Activated CD4-positive, alpha-beta T cell treated with anti-CD3 and anti-CD28 coated beads for 36 hours (primary cell): ENCODE data around the gene KPNA4. TPM values are rescaled to one million over a fixed set of nuclear protein-coding genes. Genes with fewer than 3 reads are reported as not detected.
A peak's percentile ranks its signal among the peaks of the same experiment; 100 is the strongest.

Experiments used
- ATAC-seq: fragments of 200-7000 bp; cut with Tn5 transposase; one replicate; pipeline ENCODE4 v1.10.0; 2021; ENCODE audit warnings: mild to moderate bottlenecking, moderate library complexity
- CTCF ChIA-PET: fragments of 350-600 bp; sonication (Branson Sonifier 250); formaldehyde crosslinking; loops from one replicate; lab custom pipeline; 2021; ENCODE audit warnings: antibody characterized with exemption; lab: Charles Lee
- POLR2A ChIA-PET: fragments of 350-600 bp; sonication (Branson Sonifier 250); formaldehyde crosslinking; loops from one replicate; lab custom pipeline; 2021; ENCODE audit warnings: antibody characterized with exemption, inconsistent platforms; lab: Charles Lee
- DNase-seq: peaks from one replicate; pipeline ENCODE4 v3.0.0-alpha.2; 2020
- H3K27ac Mint-ChIP-seq: one replicate; pipeline ENCODE4 v1.8.0; 2021; ENCODE audit warnings: mixed read lengths
- H3K27me3 Mint-ChIP-seq: one replicate; pipeline ENCODE4 v1.8.0; 2021; ENCODE audit warnings: mixed read lengths
- H3K36me3 Mint-ChIP-seq: one replicate; pipeline ENCODE4 v1.8.0; 2021; ENCODE audit warnings: low read depth, mixed read lengths
- H3K4me1 Mint-ChIP-seq: one replicate; pipeline ENCODE4 v1.8.0; 2021; ENCODE audit warnings: mixed read lengths
- H3K4me3 Mint-ChIP-seq: one replicate; pipeline ENCODE4 v1.8.0; 2021; ENCODE audit warnings: mild to moderate bottlenecking, moderate library complexity, mixed read lengths
- H3K9me3 Mint-ChIP-seq: one replicate; pipeline ENCODE4 v1.8.0; 2021; ENCODE audit warnings: low read depth, mixed read lengths
- intact Hi-C, 2 experiments: fragments of 100-400 bp; cut with DNase I in 1 of 2; cut with micrococcal nuclease in 1 of 2; formaldehyde crosslinking; loops; one replicate each; pipeline versions ENCODE4 v1.14.2 to v1.15.1; 2022 to 2024; cut with DNase I, micrococcal nuclease
- total RNA-seq, 2 experiments: library from RNA; stranded (reverse); gene quantifications; one replicate each; pipeline ENCODE4 v1.2.3, GENCODE V29; 2021

Gene KPNA4
- total RNA-seq, 2 experiments from 2014 or later, result 57.0 to 68.5 TPM

DNA sequence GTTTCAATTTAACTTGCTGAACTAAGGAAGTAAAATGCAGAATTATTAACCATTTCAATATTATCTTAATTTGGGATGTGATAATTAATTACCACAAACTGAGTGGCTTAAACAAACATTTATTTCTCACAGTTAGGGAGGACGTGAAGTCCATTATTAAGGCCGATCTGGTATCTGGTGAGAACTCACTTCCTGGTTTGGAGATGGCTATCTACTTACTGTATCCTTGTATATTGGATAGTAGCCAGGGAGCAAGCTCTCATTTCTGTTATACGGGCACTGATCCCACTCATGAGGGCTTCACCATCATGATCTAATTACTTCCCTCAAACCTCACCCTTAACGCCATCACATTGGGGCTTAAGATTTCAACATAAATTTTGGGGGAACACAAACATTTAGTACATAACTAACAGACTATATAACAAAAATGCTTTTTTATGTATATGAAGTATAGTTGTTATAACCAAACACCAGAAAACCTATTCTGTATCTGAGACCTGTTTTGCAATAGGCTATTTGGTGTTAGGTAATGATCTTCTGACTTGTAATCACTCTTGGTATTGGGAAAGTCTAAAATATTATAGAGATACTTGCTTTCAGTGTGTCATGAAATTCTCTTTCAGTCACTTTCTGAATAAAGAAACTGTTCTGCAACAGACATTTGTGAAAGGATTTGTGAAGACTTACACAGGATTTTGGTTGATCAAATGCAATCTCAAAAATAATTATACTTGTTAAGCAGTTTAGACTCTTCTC, 4.7 kb upstream of the KPNA4 start:
- peaks cover 12% of the 10 kb centered on the region for H3K4me1 Mint-ChIP-seq
- no peaks in the 10 kb centered on the region for H3K27me3 Mint-ChIP-seq
- no peak overlapping the region for H3K4me3 Mint-ChIP-seq
- peaks cover 16% of the 10 kb centered on the region for H3K36me3 Mint-ChIP-seq
- H3K9me3 Mint-ChIP-seq, result peaks cover 8% of the 10 kb centered on the region
- CTCF ChIA-PET, result no interaction called here
- POLR2A ChIA-PET, result no interaction called here
- DNase-seq, result no peak
- no peak overlapping the region for H3K27ac Mint-ChIP-seq
- no peak for ATAC-seq
- intact Hi-C loops, result loop anchor here in 1 of 2 experiments (10.0 kb wide), 1 partner anchor 1765 kb away; the partner anchor contains the start of gene MFSD1

DNA sequence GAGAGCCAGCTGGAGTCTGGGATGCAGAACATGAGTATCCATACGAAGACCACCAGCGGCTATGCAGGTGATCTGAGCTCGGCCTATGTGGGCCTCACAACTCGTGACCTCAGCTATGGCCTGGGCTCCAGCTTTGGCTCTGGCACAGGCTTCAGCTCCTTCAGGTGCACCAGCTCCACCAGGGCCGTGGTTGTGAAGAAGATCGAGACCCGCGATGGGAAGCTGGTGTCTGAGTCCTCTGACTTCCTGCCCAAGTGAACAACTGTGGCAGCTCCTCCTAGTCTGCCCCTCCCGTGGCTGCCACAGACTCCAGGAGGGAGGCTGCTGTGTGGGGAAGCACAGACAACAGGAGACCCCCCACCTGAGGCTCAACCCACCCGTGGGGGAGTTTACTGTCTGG, 3.6 kb upstream of the KPNA4 start:
- Mint-ChIP-seq H3K4me3 (no peak overlapping the region), H3K4me1 (peaks cover 12% of the 10 kb centered on the region), H3K27ac (no peak overlapping the region), H3K36me3 (peaks cover 18% of the 10 kb centered on the region), H3K9me3 (peaks cover 8% of the 10 kb centered on the region), H3K27me3 (no peaks in the 10 kb centered on the region)
- CTCF ChIA-PET, result no interaction called here
- DNase-seq, result no peak
- POLR2A ChIA-PET, result no interaction called here
- intact Hi-C loops, result loop anchor here in 1 of 2 experiments (10.0 kb wide), 1 partner anchor 1764 kb away; the partner anchor contains the start of gene MFSD1
- no peak for ATAC-seq

DNA sequence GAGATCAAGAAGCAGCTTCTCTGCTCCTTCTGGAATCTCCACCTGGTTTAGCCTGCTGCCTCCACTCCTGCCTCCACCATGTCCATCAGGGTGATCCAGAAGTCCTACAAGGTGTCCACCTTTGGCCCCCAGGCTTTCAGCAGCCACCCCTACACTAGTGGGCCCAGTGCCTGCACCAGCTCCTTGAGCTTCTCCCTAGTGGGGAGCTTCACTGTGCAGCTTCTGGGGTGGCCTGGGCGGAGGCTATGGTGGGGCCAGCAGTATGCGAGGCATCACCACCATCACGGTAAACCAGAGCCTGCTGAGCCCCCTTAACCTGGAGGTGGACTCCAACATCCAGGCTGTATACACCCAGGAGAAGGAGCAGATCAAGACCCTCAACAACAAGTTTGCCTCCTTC, 2.4 kb upstream of the KPNA4 start:
- POLR2A ChIA-PET, result no interaction called here
- Mint-ChIP-seq H3K27ac (no peak overlapping the region), H3K9me3 (peaks cover 5% of the 10 kb centered on the region), H3K4me3 (no peak overlapping the region), H3K36me3 (peaks cover 25% of the 10 kb centered on the region), H3K4me1 (peaks cover 24% of the 10 kb centered on the region), H3K27me3 (no peaks in the 10 kb centered on the region)
- no peak for ATAC-seq
- no peak for DNase-seq
- intact Hi-C loops, result loop anchor here in 1 of 2 experiments (10.0 kb wide), 1 partner anchor 1763 kb away; the partner anchor contains the start of gene MFSD1
- CTCF ChIA-PET, result interaction anchor here (1.0 kb wide), 1 partner anchor 27 kb away, joined by 3 read pairs; no protein-coding TSS in a partner anchor

DNA sequence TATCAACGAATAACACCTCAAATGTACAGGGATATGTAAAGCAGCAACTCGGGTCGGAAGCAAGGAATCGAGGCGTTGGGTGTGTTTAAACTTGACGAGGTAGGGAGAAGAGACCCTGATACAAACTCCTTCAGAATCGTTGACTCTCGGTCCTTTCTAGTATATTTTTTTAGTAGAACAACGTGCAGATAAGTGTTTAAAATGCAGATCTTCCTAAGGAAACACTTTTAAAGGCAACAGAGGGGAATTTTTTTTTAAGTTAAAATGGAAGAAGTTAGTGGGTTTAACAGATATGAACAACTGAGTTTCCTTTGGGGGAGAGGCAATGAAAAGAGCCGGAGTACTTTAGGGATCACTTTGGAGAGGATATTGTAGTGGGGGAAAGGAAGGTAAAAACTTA, 1.1 kb upstream of the KPNA4 start:
- peaks cover 36% of the 10 kb centered on the region for H3K4me1 Mint-ChIP-seq
- peak overlapping the region; percentile 96 for H3K27ac Mint-ChIP-seq
- DNase-seq, result no peak
- intact Hi-C loops, result loop anchor here in 1 of 2 experiments (10.0 kb wide), 1 partner anchor 1762 kb away; the partner anchor contains the start of gene MFSD1
- no peak for ATAC-seq
- H3K9me3 Mint-ChIP-seq, result peaks cover 5% of the 10 kb centered on the region
- ChIA-PET CTCF (interaction anchor here (0.9 kb wide), 1 partner anchor 9 kb away, joined by 3 read pairs; no protein-coding TSS in a partner anchor), POLR2A (interaction anchor here (0.6 kb wide), 1 partner anchor 122 kb away, joined by 5 read pairs; no protein-coding TSS in a partner anchor)
- peak overlapping the region; percentile 95 for H3K4me3 Mint-ChIP-seq
- no peaks in the 10 kb centered on the region for H3K27me3 Mint-ChIP-seq
- H3K36me3 Mint-ChIP-seq, result peaks cover 29% of the 10 kb centered on the region

DNA sequence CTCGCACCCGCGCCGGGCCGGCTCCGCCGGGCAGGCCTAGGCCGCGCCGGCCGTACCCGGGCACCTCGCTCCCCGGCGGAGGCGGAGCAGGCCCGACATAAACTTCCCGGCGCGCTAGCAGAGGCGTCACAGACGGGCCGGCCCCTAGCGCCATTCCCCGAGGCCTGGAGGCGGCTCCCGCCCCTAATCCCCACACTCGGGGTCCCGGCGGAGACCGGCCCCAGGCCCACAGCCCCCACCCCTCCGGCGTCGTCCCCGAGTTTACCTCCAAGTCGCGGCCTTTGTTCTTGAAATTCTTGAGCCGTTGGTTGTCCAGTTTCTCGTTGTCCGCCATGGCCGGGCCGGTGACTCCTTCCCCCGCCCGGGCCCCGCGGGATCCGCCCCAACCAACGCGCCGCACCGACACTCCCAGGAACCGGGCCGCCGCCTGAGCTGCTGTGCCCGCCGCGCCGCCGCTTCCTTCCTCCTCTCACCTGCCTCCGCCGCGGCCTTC, 376 bp downstream of the KPNA4 start:
- intact Hi-C loops, result loop anchor here (1.0 to 10.0 kb wide), 6 partner anchors 116 to 1760 kb away; partner anchors contain the start of genes IFT80 (in 2 of the 2), SMC4 (in 2 of the 2), TRIM59 (in 2 of the 2) and MFSD1 (in 1 of the 2)
- peaks cover 5% of the 10 kb centered on the region for H3K9me3 Mint-ChIP-seq
- CTCF ChIA-PET, result no interaction called here
- peaks cover 33% of the 10 kb centered on the region for H3K36me3 Mint-ChIP-seq
- peak overlapping the region; percentile 47 for H3K27ac Mint-ChIP-seq
- peak overlapping the region; percentile 95 for H3K4me3 Mint-ChIP-seq
- ATAC-seq, result peak; percentile 47
- no peaks in the 10 kb centered on the region for H3K27me3 Mint-ChIP-seq
- peak; percentile 78 for DNase-seq
- H3K4me1 Mint-ChIP-seq, result peaks cover 50% of the 10 kb centered on the region
- POLR2A ChIA-PET, result interaction anchor here (0.9 kb wide), 1 partner anchor 13 kb away, joined by 4 read pairs; no protein-coding TSS in a partner anchor

DNA sequence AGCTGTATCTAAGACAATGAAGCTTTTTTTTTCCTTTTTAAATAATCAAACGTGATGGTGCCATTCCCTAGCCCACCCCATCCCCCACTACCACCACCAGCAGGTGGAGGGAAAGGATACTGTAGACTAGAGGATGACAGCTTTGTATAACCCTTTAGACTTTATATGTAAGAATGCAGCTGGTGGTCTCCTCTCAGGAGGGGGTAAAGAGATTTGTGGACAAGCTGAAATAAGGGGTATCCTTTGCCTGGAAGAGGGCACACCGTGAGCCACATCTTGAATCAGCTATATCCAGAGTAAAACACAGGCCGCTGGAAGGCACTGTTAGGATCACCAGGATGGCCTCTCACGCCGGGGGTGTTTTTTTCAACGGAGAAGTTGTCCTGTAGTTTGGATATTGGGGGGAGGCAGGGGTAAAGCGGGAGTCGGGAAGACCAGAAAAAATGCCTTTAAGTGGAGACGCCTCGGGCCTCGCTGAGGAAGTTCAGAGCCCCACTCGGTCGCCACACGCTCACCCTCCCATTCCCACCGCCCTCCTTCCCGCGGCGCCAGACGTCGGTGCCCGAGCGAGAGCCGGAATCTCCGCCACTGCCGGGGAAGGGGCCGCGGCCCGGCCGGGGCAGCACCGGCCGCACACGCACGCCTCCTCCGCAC, 986 bp downstream of the KPNA4 start:
- H3K9me3 Mint-ChIP-seq, result peaks cover 5% of the 10 kb centered on the region
- no peaks in the 10 kb centered on the region for H3K27me3 Mint-ChIP-seq
- H3K4me1 Mint-ChIP-seq, result peaks cover 56% of the 10 kb centered on the region
- ATAC-seq (no peak), DNase-seq (peak; percentile 25)
- H3K27ac Mint-ChIP-seq, result peak overlapping the region; percentile 93
- peaks cover 33% of the 10 kb centered on the region for H3K36me3 Mint-ChIP-seq
- intact Hi-C loops, result loop anchor here (2.0 to 10.0 kb wide), 2 partner anchors 166 to 1760 kb away; partner anchors contain the start of genes IFT80 (in 1 of the 2), MFSD1 (in 1 of the 2) and SMC4 (in 1 of the 2)
- H3K4me3 Mint-ChIP-seq, result peak overlapping the region; percentile 95
- ChIA-PET POLR2A (interaction anchor here (0.9 kb wide), 1 partner anchor 12 kb away, joined by 4 read pairs; no protein-coding TSS in a partner anchor), CTCF (interaction anchor here (1.2 kb wide), 2 partner anchors 10 to 41 kb away, joined by 3 read pairs; no protein-coding TSS in a partner anchor)

DNA sequence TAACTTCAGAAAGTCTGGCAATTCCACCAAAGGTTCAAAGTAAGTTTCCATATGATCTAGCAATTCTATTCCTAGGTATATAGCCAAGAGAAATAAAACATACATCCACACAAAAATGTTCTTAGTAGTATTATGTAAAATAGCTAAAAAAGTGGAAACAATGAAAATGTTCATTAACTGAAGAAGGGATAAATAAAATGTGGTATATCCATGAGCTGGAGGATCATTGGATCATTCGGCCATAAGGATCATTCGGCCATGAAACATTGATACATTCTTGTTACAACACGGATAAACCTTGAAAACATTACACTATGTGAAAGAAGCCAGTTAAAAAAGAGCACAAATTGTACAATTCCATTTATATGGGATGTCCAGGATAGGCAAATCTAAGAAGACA, 2.4 kb downstream of the KPNA4 start:
- Mint-ChIP-seq H3K27me3 (no peaks in the 10 kb centered on the region), H3K27ac (no peak overlapping the region), H3K4me1 (peaks cover 66% of the 10 kb centered on the region), H3K36me3 (peaks cover 32% of the 10 kb centered on the region), H3K4me3 (peak overlapping the region; percentile 95), H3K9me3 (no peaks in the 10 kb centered on the region)
- intact Hi-C loops, result loop anchor here in 1 of 2 experiments (10.0 kb wide), 1 partner anchor 1758 kb away; the partner anchor contains the start of gene MFSD1
- POLR2A ChIA-PET, result interaction anchor here (0.6 kb wide), 1 partner anchor 31 kb away, joined by 3 read pairs; no protein-coding TSS in a partner anchor
- CTCF ChIA-PET, result interaction anchor here (1.2 kb wide), 1 partner anchor 42 kb away, joined by 3 read pairs; no protein-coding TSS in a partner anchor
- no peak for ATAC-seq
- no peak for DNase-seq

DNA sequence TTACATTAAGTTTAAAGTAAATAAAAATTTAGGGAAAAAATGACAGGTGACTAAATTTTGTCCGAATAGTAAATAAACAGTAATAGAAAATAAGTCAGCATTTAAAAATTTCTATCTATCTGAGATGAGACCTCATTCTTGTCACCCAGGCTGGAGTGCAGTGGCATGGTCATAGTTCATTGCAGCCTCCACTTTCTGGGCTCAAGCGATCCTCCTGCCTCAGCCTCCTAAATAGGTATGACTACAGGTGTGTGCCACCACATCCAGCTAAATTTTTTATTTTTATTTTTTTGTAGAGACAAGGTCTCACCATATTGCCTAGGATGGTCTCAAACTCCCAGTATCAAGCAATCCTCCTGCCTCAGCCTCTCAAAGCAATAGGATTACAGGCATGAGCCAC, 7.8 kb downstream of the KPNA4 start:
- ChIA-PET POLR2A (no interaction called here), CTCF (interaction anchor here (0.6 kb wide), 1 partner anchor 8 kb away, joined by 3 read pairs; no protein-coding TSS in a partner anchor)
- no peak for ATAC-seq
- Mint-ChIP-seq H3K9me3 (no peaks in the 10 kb centered on the region), H3K36me3 (peaks cover 24% of the 10 kb centered on the region), H3K27me3 (no peaks in the 10 kb centered on the region), H3K27ac (no peak overlapping the region), H3K4me1 (peaks cover 68% of the 10 kb centered on the region), H3K4me3 (no peak overlapping the region)
- no peak for DNase-seq
- intact Hi-C loops, result no loop called here

DNA sequence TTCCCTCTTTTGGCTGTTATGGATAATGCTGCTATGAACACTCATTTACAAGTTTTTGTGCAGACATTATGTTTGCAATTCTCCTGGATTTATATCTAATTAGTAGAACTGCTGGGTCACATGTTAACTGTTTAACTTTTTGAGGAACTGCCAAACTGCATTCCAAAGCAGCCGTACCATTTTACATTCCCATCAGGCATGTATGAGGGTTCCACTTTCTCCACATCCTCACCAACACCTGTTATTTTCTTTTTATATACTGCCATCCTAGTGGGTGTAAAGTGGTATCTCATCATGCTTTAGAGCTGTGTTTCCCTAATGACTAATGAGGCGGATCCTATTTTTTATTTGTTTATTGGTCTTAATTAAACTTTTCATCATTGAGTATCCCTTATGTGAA, 9.2 kb downstream of the KPNA4 start:
- no peaks in the 10 kb centered on the region for H3K27me3 Mint-ChIP-seq
- H3K27ac Mint-ChIP-seq, result no peak overlapping the region
- peaks cover 6% of the 10 kb centered on the region for H3K9me3 Mint-ChIP-seq
- CTCF ChIA-PET, result interaction anchor here (1.0 kb wide), 1 partner anchor 24 kb away, joined by 4 read pairs; no protein-coding TSS in a partner anchor
- POLR2A ChIA-PET, result no interaction called here
- DNase-seq (no peak), ATAC-seq (no peak)
- H3K4me1 Mint-ChIP-seq, result peaks cover 63% of the 10 kb centered on the region
- intact Hi-C loops, result no loop called here
- peaks cover 29% of the 10 kb centered on the region for H3K36me3 Mint-ChIP-seq
- H3K4me3 Mint-ChIP-seq, result no peak overlapping the region

DNA sequence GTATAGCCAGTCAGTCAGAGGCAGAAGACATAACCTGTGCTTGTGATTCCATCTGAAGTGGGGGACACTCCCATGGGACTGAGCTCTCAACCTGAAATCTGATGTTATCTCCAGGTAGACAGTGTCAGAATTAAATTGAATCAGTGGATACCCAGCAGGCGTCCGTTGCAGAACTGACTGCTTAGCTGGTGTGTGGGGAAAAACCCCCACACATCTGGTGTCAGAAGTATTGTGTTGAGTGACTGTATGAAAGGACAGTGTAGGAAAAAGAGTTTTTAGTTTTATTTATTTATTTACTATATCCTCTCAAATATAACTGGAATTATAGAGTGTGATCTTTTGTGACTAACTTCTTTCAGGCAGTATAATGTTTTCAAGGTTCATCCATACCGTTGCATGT, 10.4 kb downstream of the KPNA4 start:
- ATAC-seq, result peak; percentile 51
- no peak overlapping the region for H3K4me3 Mint-ChIP-seq
- intact Hi-C loops, result no loop called here
- peaks cover 40% of the 10 kb centered on the region for H3K36me3 Mint-ChIP-seq
- no peaks in the 10 kb centered on the region for H3K27me3 Mint-ChIP-seq
- ChIA-PET POLR2A (no interaction called here), CTCF (no interaction called here)
- peaks cover 54% of the 10 kb centered on the region for H3K4me1 Mint-ChIP-seq
- H3K27ac Mint-ChIP-seq, result no peak overlapping the region
- no peak for DNase-seq
- H3K9me3 Mint-ChIP-seq, result peaks cover 11% of the 10 kb centered on the region

DNA sequence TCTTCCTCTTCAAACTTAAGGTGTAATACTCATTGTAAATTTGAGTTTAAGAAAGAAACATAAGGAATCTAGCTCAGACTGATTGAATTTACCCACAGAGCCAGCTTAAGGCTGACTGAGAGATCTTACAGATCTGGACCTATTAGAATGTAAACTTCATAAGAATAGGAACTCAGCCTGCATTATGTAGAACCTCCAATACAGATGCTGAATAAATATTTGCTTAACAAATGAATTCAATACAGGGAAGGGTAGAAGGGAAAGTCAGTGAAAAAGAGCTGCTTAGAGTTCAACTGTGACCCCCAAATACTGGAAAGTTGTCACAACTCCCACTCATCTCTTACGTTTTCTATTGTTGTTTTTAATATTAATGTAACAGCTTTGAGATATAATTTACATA, 11.5 kb downstream of the KPNA4 start:
- Mint-ChIP-seq H3K27me3 (no peaks in the 10 kb centered on the region), H3K9me3 (peaks cover 11% of the 10 kb centered on the region), H3K36me3 (peaks cover 38% of the 10 kb centered on the region), H3K4me1 (peaks cover 47% of the 10 kb centered on the region), H3K27ac (no peak overlapping the region), H3K4me3 (no peak overlapping the region)
- ChIA-PET CTCF (interaction anchor here (0.5 to 0.9 kb wide), 3 partner anchors 10 to 95 kb away, joined by 3 to 4 read pairs (median 3); no protein-coding TSS in a partner anchor), POLR2A (no interaction called here)
- no peak for ATAC-seq
- no peak for DNase-seq
- intact Hi-C loops, result no loop called here
